Right cardiac atrium (tissue), 5 donors: Measurements from ENCODE around the gene KRT78. TPM values are rescaled to one million over a fixed set of nuclear protein-coding genes. Genes with fewer than 3 reads are reported as not detected.

ENCODE experiments used
- ATAC-seq, 2 donors: fragments of 200-7000 bp; cut with Tn5 transposase; one replicate each; pipeline versions ENCODE4 v1.8.0 to v1.9.1; 2020; ENCODE audit warnings: moderate library complexity in 2 of 2, mild to moderate bottlenecking in 1 of 2
- DNase-seq, 3 donors: peaks; one replicate each; pipeline ENCODE4 v3.0.0-alpha.2; 2020
- H3K27ac ChIP-seq: one replicate; pipeline ENCODE4 v1.5.1; 2013; ENCODE audit warnings: mild to moderate bottlenecking, low read length, control low read depth, moderate library complexity
- H3K27me3 ChIP-seq: one replicate; pipeline ENCODE4 v1.6.1; 2013; ENCODE audit not compliant: control insufficient read depth, insufficient read depth
- H3K4me1 ChIP-seq: one replicate; pipeline ENCODE4 v1.6.1; 2013; ENCODE audit warnings: low read length; ENCODE audit not compliant: control insufficient read depth, insufficient read depth
- H3K4me3 ChIP-seq: one replicate; pipeline ENCODE4 v1.5.1; 2013; ENCODE audit warnings: low read length, control low read depth
- H3K9me3 ChIP-seq: one replicate; pipeline ENCODE4 v1.6.1; 2013; ENCODE audit warnings: low read length; ENCODE audit not compliant: control insufficient read depth
- WGBS: extraction: QIAGEN DNeasy Blood & Tissue Kit; methylation state at CpG from one replicate; pipeline ENCODE4 v1.1.7; 2013; 5-methylcytosine and 5-hydroxymethylcytosine counted together
- intact Hi-C, 4 donors: fragments of 100-400 bp; cut with DNase I; formaldehyde crosslinking; loops; one replicate each; pipeline versions ENCODE4 v1.11.0 to v1.14.0; 2022 to 2023
- polyA plus RNA-seq: library from polyadenylated mRNA; stranded (reverse); fragments of 200-250 nt; gene quantifications from one replicate; pipeline ENCODE4 v1.2.3, GENCODE V29; 2013
- total RNA-seq, 4 donors: library from RNA; stranded (reverse); fragmentation: NEBNext Ultra II Directional; extraction: Animal tissue kit (Norgen Biotek cat#: 25700); gene quantifications; one replicate each; pipeline ENCODE4 v1.2.1, GENCODE V29; 2021
- donor health status: healthy with polysubstance abuse.
- donor health status: DM: no; HTN: yes; CAD: no.
- donor health status: DM: no; HTN: no; CAD: no.
- donor health status: DM: no; HTN: yes; CAD: no; lungs with severe emphysema.
- donor health status: DM: yes; HTN: yes; CAD: no.

KRT78 gene
- total and polyA plus RNA-seq, 5 donors: 0.02 TPM; not detected in 4

GRCh38 chr12:52821826-52822660 lies 26.8 kb downstream of the KRT78 start:
- DNase-seq: no peak
- H3K4me1 ChIP-seq: no peaks in the 10 kb centered on the region
- WGBS: 85% methylated on average over 10 of the region's 10 CpGs
- H3K4me3 ChIP-seq: no peak overlapping the region
- intact Hi-C loops: no loop called here
- ATAC-seq: no peak
- no peaks in the 10 kb centered on the region for H3K27me3 ChIP-seq
- no peak overlapping the region for H3K27ac ChIP-seq
- H3K9me3 ChIP-seq: no peaks in the 10 kb centered on the region

GRCh38 chr12:52821071-52821730 lies 27.6 kb downstream of the KRT78 start:
- no peak overlapping the region for H3K4me3 ChIP-seq
- H3K27ac ChIP-seq: no peak overlapping the region
- DNase-seq (no peak), ATAC-seq (no peak)
- no peaks in the 10 kb centered on the region for H3K4me1 ChIP-seq
- intact Hi-C loops: no loop called here
- 89% methylated on average over 4 of the region's 4 CpGs for WGBS
- H3K27me3 ChIP-seq: no peaks in the 10 kb centered on the region
- H3K9me3 ChIP-seq: no peaks in the 10 kb centered on the region

GRCh38 chr12:52820521-52820920 lies 28.3 kb downstream of the KRT78 start:
- Histone ChIP-seq H3K4me3 (no peak overlapping the region), H3K27me3 (no peaks in the 10 kb centered on the region), H3K27ac (no peak overlapping the region), H3K4me1 (no peaks in the 10 kb centered on the region), H3K9me3 (no peaks in the 10 kb centered on the region)
- DNase-seq: no peak
- no peak for ATAC-seq
- WGBS: 86% methylated on average over 6 of the region's 6 CpGs
- intact Hi-C loops: no loop called here

- no peak for DNase-seq
- no peaks in the 10 kb centered on the region for H3K4me1 ChIP-seq
- no peaks in the 10 kb centered on the region for H3K27me3 ChIP-seq
- intact Hi-C loops: no loop called here
- H3K27ac ChIP-seq: no peak overlapping the region
- 65% methylated on average over 7 of the region's 7 CpGs for WGBS
- no peak overlapping the region for H3K4me3 ChIP-seq
- ATAC-seq: no peak
- H3K9me3 ChIP-seq: no peaks in the 10 kb centered on the region
Observed at GRCh38 chr12:52819731-52820510, 28.9 kb downstream of the KRT78 start.

- H3K27ac ChIP-seq: no peak overlapping the region
- WGBS: 58% methylated on average over 7 of the region's 7 CpGs
- H3K27me3 ChIP-seq: no peaks in the 10 kb centered on the region
- no peak overlapping the region for H3K4me3 ChIP-seq
- DNase-seq (no peak), ATAC-seq (no peak)
- no peaks in the 10 kb centered on the region for H3K9me3 ChIP-seq
- intact Hi-C loops: no loop called here
- no peaks in the 10 kb centered on the region for H3K4me1 ChIP-seq
Observed at GRCh38 chr12:52818887-52819420, 29.8 kb downstream of the KRT78 start.

- no peak for DNase-seq
- WGBS: 40% methylated on average over 7 of the region's 7 CpGs
- intact Hi-C loops: no loop called here
Observed at GRCh38 chr12:52818388-52818787, 30.4 kb downstream of the KRT78 start.

GRCh38 chr12:52817699-52818238 lies 31.0 kb downstream of the KRT78 start:
- no peaks in the 10 kb centered on the region for H3K27me3 ChIP-seq
- intact Hi-C loops: no loop called here

More at GRCh38 chr12:52818388-52818787, 30.4 kb downstream of the KRT78 start:
- Histone ChIP-seq H3K4me3 (no peak overlapping the region), H3K4me1 (no peaks in the 10 kb centered on the region), H3K27ac (no peak overlapping the region), H3K9me3 (no peaks in the 10 kb centered on the region), H3K27me3 (no peaks in the 10 kb centered on the region)
- ATAC-seq: no peak

GRCh38 chr12:52817003-52817698 lies 31.6 kb downstream of the KRT78 start:
- intact Hi-C loops: no loop called here
- H3K27me3 ChIP-seq: no peaks in the 10 kb centered on the region
- 89% methylated on average over 8 of the region's 8 CpGs for WGBS
- no peak overlapping the region for H3K27ac ChIP-seq
- ATAC-seq: no peak
- no peaks in the 10 kb centered on the region for H3K9me3 ChIP-seq
- DNase-seq: no peak
- no peaks in the 10 kb centered on the region for H3K4me1 ChIP-seq
- H3K4me3 ChIP-seq: no peak overlapping the region

More at GRCh38 chr12:52817699-52818238, 31.0 kb downstream of the KRT78 start:
- H3K27ac ChIP-seq: no peak overlapping the region
- no peak for ATAC-seq
- H3K4me1 ChIP-seq: no peaks in the 10 kb centered on the region
- WGBS: 72% methylated on average over 2 of the region's 2 CpGs
- DNase-seq: no peak
- no peaks in the 10 kb centered on the region for H3K9me3 ChIP-seq
- no peak overlapping the region for H3K4me3 ChIP-seq

- DNase-seq (no peak), ATAC-seq (no peak)
- no peaks in the 10 kb centered on the region for H3K4me1 ChIP-seq
- H3K9me3 ChIP-seq: no peaks in the 10 kb centered on the region
- WGBS: 63% methylated on average over 9 of the region's 9 CpGs
- H3K27me3 ChIP-seq: no peaks in the 10 kb centered on the region
- H3K4me3 ChIP-seq: no peak overlapping the region
- no peak overlapping the region for H3K27ac ChIP-seq
- intact Hi-C loops: no loop called here
Observed at GRCh38 chr12:52815676-52816588, 32.9 kb downstream of the KRT78 start.
